NCI-H526 treated with DMSO at 0.1 percent for 48 hours (cell line): Measurements from ENCODE around the gene NFYB.
"Not testable (repeated sequence)": the region's sequence is repeated elsewhere in the genome, so short reads cannot be mapped to it uniquely, and the experiment has no call there.

ENCODE experiments used
- DNase-seq: peaks from one replicate; lab custom pipeline; 2025; lab: John Stamatoyannopoulos, UW

Gene NFYB

DNA sequence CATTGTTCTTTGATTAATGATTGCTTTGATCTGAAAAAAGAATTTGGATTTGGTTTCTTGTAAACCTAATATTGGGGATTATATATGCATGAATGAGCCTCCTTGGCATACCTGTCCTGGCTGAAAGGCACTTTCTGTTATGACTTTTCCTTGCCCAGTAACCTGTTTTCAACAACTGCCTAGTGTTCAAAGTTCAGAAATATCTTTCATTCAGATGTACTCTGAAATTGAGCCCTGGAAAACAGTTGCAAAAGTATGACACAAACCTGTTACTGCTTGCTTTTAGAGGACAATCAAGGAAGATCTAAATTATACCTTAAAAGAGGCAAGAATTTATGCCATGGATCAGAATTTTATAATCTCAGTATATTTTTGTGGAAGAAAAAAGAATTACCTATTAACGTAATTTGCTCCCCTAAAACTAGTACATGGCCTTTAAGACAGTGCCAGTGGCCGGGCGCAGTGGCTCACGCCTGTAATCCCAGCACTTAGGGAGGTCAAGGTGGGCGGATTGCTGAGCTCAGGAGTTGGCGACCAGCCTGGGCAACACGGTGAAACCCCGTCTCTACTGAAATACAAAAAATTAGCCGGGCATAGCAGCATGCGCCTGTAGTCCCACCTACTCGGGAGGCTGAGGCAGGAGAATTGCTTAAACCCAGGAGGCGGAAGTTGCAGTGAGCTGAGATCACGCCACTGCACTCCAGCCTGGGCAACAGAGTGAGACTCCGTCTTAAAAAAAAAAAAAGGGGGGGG is 23.0 kb downstream of the NFYB start:
- not testable (repeated sequence) for DNase-seq

DNA sequence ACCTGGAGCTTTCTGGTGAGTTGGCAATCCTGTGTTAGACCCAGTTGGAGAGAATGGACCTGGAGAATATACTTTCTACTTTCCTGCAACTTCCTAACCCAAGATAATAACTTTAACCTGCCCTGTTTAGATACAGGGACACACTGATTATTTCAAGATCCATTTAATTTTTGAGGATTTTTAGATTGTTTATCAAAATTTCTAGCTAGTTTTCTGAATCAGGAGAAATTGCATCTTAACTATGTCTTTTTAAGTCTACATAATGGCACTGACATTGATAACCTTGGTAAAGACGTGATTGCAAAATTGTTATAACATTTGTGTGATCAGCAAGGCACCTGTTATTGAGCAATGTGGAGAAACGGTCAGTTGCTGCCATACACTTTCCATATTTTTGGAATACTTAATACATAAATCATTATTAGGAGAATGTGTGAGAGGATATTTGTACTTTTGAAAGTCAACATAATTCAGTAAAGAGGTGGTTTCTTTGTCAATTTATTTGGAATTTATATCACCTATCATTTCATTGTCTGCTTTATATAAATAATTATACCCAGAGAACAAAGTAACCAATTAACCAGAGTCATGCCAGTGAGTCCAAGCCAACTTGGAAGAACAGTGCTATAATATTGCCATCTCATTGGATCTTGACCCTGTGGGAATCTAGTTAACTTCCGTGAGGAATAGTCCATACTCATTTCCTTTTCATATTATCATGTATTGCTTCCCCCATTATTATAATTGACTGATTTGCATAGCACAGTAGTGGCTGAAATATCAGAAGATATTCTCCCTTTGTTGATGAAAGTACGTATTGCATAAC is 28.4 kb downstream of the NFYB start:
- no peak for DNase-seq

DNA sequence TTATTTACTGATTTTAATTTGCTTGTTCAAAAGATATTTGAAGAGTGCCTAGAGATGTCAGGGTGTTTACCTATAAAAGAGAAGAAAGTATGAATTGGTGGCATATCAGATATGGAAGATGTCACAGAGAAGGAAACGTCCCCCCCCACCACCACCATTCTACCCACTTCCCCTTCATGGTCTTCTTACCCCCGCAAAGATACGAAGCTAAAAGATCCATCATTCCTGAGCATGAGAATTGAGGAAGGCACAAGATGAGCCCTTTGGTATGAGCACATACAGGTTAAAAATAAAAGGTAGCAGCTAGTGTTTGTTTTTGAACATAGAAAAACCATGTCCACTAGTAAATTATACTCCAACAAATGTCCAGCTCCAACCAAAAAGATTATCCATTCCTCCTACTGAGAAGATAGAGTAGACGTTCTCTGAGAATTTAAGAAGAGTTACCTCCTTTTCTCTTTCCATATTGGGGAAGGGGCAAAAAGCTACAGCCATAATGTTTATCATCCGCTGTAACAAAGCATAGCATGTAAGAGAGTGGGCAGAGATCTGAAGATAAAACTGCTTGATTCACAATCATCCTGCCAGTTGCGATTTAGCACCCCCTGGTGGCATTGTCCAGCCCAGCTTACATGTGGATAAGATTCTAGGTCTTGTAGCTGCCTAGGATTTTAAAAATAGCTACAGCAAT is 29.1 kb downstream of the NFYB start:
- DNase-seq = peak; percentile 65

DNA sequence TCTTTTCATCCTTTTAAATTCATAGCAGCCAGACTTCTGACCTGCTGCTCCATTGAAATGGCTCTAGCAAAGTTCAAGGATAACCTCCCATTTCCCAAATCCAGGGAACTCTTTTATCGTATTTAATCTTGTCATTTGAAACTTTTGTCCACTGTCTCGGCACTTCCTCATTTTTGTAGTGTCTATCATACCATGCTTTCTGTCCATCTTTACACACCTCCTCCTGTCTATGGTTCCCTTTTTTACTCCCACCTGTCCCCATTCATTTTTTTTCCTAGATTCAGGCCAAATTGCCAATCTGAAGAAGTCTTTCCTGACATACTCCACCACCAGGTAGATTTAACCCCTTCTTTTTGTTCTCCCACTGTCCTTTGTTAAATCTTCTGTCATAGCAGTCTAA is 31.0 kb downstream of the NFYB start:
- no peak for DNase-seq

DNA sequence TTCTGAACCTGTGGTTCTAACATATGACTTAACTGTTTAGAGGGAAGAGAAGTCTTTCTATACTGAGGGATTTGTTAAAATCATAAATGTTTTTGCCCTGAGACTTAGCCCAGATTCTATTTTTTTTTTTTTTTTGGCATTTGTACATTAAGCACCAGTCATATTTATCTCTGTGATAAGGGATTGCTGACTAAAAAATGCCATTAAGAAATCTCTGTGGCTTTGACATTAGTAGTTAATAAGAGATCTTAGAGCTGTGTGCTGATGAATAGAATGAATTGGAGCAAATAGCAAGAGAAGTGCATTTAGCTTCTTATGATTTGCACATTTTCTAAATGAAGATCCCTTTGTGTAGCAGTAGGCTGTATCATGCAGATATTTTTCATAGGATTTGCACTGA is 32.5 kb downstream of the NFYB start:
- no peak for DNase-seq

DNA sequence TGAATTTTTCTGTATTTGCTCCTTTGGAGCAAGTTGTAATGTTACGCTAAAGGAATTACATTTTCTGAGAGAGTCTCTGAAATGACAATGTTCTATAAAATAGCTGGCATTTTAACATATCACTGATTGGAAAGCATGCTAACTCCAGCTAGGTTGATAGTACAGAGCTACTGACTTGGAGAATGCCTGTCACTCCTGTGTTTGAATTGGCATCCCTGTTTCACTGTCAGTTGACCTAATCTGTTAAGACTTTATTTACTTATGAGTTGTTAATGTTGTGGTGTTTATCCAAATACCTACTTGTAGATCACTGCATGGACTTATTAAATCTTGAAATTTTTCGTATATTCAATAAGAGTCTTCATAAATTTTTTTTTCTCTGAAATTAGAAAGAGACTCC is 40.1 kb downstream of the NFYB start:
- DNase-seq = no peak

DNA sequence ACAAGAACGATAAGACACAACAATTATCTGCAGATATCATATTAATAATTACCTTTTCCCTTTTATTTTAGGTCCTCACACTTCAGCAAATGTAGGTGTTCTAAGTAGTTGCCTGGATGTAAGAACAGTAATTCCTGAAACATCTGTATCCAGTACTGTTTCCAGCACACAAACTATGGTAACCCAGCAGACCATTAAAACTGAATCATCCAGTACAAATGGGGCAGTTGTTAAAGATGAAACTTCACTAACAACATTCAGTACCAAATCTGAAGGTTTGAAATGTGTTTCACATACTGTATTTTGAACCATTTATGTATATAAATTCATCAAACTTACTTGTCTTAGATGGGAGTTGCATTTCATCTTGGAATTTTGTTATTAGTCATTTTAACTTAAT is 42.7 kb downstream of the NFYB start:
- no peak for DNase-seq

DNA sequence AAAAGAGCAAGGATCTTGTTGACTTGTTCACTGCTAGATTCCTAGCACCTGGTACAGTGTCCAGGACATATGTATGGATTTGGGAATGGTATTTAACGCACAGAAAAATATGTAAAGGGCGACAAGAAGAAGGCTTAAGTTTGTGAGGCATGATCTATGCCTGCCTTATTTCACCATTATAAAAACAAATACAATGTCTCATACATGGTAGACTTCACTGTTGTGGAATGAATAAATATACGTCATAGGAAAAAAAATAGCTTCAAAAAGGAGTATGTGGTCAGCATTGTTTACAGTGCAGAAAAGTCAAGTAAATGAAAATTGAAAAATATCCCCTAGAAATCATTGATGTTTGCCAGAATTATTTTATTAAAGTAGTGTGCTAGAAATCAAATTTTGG is 43.7 kb downstream of the NFYB start:
- no peak for DNase-seq

DNA sequence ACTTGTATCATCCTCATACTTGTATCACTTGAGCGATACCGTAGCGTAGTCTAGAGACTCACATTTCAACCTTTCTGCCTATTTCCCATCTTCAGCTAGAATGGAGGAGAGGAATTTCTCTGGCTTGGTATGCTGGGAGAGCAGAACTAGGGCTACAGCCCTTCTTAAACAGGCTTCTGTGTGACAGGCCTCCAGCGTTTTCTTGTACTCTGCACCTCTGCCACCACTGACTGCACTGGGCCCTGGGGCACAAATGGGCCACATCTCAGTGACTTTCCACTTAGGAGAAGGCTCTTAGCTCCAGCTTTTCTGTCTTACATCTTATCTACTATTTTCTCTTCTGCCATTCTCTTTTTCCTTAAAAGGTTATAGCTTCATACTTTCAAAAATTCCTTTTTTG is 46.9 kb downstream of the NFYB start:
- DNase-seq = no peak

DNA sequence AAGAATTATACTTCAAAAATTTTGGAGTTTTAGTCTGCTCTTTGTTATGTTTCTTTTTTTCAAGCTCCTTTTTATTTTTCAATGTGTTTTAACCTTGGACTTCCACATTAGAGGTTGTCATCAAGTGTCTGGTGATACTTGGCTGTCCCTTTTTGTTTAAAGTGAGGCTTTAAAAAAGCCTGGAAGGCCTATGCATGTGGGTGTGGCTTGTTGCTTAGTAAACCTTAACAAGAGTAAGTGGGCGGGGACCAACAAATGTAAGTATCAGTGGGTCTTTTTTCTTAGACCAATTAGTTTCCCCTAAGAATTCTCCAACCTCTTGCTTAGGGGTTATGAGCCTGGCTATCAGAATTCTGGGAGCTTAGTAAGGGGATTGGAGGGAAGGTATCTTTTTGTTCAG is 47.3 kb downstream of the NFYB start:
- DNase-seq = no peak

DNA sequence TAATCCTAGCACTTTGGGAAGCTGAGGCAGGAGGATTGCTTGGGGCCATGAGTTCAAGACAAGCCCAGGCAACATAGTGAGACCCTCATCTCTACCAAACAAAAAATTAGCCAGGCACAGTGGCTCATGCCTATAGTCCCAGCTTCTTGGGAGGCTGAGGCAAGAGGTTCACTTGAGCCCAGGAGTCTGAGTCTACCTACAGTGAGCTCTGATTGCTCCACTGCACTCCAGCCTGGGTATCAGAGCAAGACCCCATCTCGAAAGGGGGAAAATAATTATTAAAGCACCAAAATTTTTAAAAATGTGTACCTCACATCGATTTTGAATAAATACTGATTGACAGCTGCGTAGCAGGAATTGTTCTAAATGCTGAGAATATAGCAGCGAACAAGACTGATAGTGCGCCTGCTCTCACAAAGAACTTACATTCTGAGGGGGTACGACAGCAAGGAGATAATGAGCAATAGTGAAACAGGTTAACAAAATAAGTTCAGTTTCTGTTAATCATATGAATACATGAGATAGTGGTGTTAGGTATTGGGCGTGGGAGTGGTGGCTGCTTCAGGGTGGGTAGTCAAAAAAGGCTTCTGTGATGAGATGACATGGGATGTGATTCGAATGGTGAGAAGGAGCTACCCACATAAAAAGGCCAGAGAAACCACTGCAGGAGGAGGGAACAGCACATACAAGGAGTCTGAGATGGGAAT is 54.1 kb downstream of the NFYB start:
- no peak for DNase-seq

DNA sequence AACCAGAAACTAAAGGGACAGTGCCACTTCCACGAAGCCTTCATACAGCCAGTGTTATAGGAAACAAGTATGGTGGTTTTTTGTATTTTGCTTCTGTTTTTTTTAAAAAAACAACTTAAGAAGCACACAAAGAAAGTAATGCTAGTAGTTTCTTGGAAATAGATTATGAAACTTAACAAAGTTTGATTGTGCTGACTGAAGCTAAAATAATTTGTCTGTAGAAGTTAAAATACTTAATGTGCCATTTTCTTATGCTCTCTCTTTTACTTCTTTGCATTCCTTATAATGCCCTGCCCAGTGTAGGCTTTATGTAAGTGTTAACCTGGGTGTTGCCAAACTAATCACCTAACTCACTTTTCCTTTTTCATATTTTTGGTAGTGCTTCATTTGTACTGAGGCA is 57.2 kb downstream of the NFYB start:
- no peak for DNase-seq

DNA sequence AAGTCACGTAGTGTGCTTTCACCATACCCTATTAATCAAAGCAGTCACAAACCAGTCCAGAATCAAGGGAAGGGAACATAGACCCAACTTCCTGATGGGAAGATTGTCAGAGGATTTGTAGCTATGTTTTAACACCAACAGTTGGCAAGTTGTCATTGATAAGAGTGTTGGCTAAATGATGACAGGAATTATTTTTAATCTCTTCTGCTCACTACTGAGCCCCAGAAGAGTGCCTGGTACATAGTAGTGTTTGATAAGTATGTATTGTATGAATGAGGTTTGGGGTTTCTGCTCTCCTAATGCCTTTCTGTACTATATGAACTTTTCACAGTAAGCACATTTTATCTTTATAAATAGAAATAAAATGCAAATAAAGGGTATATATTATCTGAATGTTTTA is 59.0 kb downstream of the NFYB start:
- DNase-seq = no peak

DNA sequence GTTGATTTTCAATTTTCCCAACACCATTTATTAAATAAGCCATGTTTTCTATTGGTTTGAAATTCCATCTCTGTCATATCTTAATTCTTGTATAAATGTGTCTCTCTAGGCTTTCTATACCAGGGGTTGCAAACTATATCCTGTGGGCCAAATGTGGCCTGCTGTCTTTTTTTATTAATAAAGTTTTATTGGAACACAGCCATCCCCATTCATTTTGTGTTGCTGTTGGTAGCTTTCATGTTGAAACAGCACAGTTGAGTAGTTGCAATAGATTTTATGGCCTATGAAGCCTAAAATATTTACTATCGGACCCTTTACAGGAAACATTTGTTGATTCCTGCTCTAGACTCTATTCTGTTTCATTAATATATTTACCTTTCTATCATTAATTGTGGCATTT is 64.3 kb downstream of the NFYB start:
- DNase-seq = no peak

DNA sequence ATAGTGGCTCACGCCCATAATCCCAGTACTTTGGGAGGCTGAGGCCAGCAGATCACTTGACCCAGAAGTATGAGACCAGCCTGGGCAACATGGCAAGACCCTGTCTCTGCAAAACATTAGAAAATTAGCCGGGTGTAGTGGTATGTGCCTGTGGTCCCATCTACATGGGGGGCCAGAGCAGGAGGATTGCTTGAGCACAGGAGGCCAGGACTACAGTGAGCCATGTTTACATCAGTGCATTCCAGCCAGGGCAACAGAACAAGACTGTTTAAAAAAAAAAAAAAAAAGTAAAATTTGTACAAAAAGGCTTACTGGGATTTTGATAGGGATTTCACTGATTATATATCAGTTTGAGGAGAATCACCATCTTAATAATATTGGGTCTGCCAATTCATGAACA is 65.9 kb downstream of the NFYB start:
- no peak for DNase-seq
